NB4 (cell line): ENCODE data around the gene XYLT1.
A peak's percentile ranks its signal among the peaks of the same experiment; 100 is the strongest.

Experiments used
- DNase-seq: peaks from one replicate; pipeline ENCODE4 v3.0.0; 2010; ENCODE audit warnings: low read depth
- H3K4me3 ChIP-seq: one replicate; pipeline ENCODE4 v1.5.1; 2011; ENCODE audit warnings: mild to moderate bottlenecking, low read depth, low read length, moderate library complexity
- MYC ChIP-seq: IDR thresholded peaks from 2 replicates; pipeline ENCODE4 v1.6.1; 2011; ENCODE audit warnings: low read depth, low read length
- POLR2A ChIP-seq: IDR thresholded peaks from 2 replicates; pipeline ENCODE4 v1.6.1; 2011; ENCODE audit warnings: mild to moderate bottlenecking; ENCODE audit not compliant: insufficient read length; ENCODE audit errors: extremely low read depth
- TF ChIP-seq, protein P1 (sequence below): IDR thresholded peaks from 2 replicates; pipeline ENCODE4 v1.6.1; 2011; ENCODE audit warnings: low read depth, low read length
- TF ChIP-seq, protein P2 (sequence below): IDR thresholded peaks from one replicate; pipeline ENCODE4 v1.5.1; 2012; ENCODE audit warnings: low read depth, low read length

The XYLT1 gene

DNA sequence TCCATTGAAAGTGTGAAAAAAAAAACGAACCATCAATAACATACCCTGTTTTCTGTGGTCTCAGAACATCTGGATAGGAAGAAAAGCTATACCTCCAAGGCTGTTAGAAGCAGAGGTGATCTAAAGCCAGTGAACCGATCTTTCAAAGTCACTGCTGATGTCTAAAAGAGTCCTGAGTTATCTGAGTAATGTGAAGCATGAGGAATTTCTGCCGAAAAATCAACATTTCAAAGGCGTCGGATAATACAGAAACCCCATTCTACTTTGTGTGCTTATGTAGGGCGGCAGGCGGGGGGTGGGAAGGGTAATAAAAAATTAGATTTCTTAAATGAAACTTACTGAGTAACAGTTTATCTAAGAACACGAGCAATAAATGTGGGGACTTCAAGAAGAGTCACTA lies 3.9 kb downstream of the XYLT1 start:
- no peak for DNase-seq
- TF ChIP-seq, protein P1, sequence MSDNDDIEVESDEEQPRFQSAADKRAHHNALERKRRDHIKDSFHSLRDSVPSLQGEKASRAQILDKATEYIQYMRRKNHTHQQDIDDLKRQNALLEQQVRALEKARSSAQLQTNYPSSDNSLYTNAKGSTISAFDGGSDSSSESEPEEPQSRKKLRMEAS, result no peak
- TF ChIP-seq, protein P2, sequence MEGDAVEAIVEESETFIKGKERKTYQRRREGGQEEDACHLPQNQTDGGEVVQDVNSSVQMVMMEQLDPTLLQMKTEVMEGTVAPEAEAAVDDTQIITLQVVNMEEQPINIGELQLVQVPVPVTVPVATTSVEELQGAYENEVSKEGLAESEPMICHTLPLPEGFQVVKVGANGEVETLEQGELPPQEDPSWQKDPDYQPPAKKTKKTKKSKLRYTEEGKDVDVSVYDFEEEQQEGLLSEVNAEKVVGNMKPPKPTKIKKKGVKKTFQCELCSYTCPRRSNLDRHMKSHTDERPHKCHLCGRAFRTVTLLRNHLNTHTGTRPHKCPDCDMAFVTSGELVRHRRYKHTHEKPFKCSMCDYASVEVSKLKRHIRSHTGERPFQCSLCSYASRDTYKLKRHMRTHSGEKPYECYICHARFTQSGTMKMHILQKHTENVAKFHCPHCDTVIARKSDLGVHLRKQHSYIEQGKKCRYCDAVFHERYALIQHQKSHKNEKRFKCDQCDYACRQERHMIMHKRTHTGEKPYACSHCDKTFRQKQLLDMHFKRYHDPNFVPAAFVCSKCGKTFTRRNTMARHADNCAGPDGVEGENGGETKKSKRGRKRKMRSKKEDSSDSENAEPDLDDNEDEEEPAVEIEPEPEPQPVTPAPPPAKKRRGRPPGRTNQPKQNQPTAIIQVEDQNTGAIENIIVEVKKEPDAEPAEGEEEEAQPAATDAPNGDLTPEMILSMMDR, result no peak
- TF ChIP-seq POLR2A, result no peak
- no peak for TF ChIP-seq MYC
- peak overlapping the region; percentile 25 for H3K4me3 ChIP-seq

DNA sequence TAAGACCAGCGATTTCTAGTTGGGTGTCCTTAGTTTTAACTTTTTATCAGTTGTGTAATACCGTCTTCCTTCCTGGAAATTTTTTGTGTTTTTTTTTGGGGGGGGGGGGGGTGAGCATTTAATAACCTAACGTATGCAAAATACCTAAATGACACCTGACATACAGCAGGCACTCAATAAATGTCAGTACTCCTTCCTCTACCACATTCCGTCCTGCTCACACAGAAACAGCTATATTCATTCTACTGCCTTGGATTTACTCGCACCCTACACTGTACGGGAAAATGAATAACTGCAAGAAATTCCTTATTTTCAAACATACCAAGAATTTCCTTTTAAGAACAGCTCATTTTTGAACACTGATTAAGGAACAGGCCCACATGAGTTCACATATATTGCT lies 5.3 kb downstream of the XYLT1 start:
- DNase-seq, result no peak
- no peak overlapping the region for H3K4me3 ChIP-seq
- TF ChIP-seq POLR2A, result no peak
- TF ChIP-seq, protein P2, result no peak
- TF ChIP-seq, protein P1, result no peak
- TF ChIP-seq MYC, result no peak

DNA sequence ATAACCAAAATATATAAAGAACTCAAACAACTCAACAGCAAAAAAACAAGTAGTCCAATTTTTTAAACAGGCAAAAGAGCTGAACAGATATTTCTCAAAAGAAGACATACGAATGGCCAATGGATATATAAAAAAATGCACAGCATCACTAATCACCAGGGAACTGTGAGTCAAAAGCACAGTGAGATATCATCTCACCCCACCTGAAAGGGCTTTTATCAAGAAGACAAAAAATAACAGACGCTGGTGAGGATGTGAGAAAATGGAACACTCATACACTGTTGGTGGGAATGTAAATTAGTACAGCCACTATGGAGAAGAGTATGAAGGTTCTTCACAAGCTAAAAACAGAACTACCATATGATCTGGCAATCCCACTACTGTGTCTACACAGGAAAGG lies 7.4 kb downstream of the XYLT1 start:
- no peak for DNase-seq
- TF ChIP-seq, protein P1, result no peak
- TF ChIP-seq MYC (no peak), POLR2A (no peak)
- TF ChIP-seq, protein P2, result no peak
- no peak overlapping the region for H3K4me3 ChIP-seq

DNA sequence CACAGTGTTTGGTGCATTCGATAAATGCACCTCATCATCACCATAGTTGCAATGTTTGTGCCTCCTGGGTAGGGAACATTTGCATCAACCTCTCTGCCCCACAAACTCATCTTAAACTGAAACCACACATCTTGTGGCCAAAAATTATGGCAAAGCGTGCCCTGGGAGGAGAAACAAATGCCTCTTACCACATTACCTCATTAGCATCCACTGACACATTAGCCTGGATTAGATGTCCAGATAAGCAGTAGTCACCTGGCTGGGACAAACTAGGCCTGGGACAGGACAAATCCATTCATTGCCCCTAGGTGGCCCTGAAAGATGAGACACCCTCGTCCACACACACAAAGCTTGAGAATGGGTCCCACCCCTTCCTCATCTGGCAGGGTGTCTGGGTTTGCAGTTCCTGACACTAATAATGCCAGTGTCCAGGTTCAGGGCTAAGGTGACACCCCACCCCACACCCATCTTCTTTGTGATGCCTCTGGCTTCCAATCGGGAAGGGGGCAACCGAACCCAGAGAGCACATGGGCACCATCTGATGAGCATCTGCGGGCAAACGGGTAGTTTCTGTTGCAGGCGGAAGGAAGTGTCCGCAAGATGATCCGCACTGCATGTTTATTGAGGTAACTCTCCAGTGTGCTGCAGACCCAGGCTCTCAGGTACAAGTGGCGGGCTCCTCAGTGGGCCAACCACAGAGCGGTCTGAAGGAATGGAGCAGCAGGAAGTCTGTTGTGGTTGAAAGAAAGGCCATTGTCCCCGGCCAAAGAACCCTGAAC lies 8.6 kb downstream of the XYLT1 start:
- peak; percentile 88 for DNase-seq
- H3K4me3 ChIP-seq, result peak overlapping the region; percentile 34
- TF ChIP-seq POLR2A (no peak), MYC (peak; percentile 84)
- TF ChIP-seq, protein P1, result peak; percentile 91
- TF ChIP-seq, protein P2, result no peak

DNA sequence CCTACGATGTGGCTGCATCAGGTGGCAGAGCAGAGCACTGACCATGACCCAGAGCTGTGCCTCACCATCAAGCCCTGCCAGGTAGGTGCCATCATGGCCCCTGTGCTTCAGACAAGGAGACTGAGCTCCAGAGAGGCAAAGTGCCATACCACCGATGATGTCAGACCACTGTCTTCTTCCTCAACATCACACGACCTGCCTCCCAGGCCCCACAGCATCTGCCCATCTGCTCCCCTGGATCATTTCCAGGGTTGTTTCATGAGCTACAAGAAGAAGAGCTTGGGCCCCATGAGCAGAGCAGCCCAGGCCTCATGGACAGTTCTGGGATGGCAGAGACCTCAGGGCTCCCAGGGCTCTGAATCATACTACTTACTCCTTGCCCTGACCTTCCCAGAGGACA lies 9.9 kb downstream of the XYLT1 start:
- DNase-seq, result no peak
- H3K4me3 ChIP-seq, result no peak overlapping the region

DNA sequence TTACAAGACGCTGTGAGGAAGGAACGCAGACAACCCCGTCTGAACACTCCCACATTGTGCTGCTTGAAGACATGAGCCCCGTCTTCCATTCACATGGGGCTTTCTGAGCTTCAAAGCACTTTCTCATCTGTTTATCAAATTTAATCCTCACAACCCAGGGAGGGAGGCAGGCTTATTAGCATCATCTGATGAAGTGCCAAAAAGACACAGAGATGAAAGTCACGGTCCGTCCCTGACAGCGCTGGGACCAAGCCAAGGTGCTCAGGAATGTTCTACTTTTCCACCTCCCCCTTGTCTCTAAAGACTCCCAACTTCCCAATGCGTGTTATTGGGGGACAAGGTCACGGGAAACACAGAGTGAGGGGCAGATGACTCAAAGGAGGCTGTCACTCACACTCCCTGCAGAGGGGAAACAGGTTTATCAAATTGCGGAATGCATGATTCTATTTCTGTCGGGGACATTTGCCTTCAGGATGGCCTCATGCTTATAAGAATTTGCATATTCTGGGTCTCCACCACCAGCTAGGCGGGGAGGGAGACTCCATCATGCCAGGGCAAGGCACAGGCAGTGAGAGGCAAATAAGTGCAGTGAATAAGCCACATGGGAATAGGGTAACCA lies 10.7 kb downstream of the XYLT1 start:
- DNase-seq, result peak; percentile 54
- H3K4me3 ChIP-seq, result no peak overlapping the region
- TF ChIP-seq, protein P2, result no peak
- TF ChIP-seq, protein P1, result no peak
- TF ChIP-seq POLR2A, result no peak
- TF ChIP-seq MYC, result no peak

More for the DNA sequence above, 9.9 kb downstream of the XYLT1 start:
- TF ChIP-seq MYC (no peak), POLR2A (no peak)
- TF ChIP-seq, protein P1, result no peak
